Kidney capillary endothelial cell (primary cell): ENCODE data around the gene SPRTN.

ENCODE experiments used
- DNase-seq: peaks from one replicate; pipeline ENCODE4 v3.0.0-alpha.2; 2018; ENCODE audit warnings: low spot score

The SPRTN gene, protein sequence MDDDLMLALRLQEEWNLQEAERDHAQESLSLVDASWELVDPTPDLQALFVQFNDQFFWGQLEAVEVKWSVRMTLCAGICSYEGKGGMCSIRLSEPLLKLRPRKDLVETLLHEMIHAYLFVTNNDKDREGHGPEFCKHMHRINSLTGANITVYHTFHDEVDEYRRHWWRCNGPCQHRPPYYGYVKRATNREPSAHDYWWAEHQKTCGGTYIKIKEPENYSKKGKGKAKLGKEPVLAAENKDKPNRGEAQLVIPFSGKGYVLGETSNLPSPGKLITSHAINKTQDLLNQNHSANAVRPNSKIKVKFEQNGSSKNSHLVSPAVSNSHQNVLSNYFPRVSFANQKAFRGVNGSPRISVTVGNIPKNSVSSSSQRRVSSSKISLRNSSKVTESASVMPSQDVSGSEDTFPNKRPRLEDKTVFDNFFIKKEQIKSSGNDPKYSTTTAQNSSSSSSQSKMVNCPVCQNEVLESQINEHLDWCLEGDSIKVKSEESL

DNA sequence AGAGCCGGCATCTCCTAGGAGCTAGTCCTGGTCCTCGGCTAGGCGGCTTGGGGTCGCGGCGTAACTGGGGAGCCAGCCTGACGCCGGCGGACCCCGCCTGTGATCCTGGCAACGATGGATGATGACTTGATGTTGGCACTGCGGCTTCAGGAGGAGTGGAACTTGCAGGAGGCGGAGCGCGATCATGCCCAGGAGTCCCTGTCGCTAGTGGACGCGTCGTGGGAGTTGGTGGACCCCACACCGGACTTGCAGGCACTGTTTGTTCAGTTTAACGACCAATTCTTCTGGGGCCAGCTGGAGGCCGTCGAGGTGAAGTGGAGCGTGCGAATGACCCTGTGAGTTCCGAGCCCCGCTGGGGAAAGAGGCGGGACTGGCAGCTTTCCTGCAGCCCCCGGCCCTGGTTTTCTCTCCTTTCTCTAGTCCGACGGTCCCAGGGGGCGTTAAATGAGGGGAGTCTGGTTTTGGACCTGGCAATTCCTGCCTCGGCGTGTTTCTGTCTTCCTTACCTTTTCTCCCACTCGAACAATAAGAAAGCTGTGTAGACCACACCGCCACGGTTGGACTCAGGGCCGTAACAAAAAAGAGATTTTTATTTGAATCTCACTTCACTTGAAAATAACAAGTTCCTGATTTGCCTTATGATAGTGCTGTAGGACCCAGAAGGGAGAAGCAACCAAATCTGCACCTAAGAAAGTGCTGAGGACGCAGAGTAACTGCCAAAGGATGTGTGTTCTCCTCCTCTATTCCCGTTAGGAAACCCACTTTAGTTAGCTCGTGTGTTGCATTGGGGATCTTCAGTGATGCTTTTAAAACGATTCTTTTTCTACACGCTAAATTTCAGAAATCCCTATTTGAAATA is at the start of gene SPRTN:
Gene SPRTN (plus strand): TSS at position 24 of the 859 bp plus-strand sequence. CDS start 91 bp downstream, at position 115.
- DNase-seq, result no peak

DNA sequence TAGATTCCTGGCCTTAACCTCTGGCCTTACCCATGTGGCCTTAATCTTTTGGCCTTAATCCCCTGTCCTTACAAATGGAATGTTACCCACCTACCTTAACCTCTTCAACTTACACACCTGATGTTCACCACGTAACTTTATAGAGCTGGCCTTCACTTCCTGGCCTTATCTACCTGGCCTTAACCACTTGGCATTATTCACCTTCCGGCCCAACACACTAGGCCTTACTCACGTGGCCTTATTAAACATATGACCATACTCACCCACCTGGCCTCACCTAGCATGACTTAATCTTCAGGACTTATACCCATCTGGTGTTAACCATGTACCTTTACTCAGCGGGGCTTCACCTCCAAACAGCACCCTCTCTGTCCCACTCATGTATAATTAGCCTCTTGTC is 42.2 kb upstream of the SPRTN start:
- no peak for DNase-seq

DNA sequence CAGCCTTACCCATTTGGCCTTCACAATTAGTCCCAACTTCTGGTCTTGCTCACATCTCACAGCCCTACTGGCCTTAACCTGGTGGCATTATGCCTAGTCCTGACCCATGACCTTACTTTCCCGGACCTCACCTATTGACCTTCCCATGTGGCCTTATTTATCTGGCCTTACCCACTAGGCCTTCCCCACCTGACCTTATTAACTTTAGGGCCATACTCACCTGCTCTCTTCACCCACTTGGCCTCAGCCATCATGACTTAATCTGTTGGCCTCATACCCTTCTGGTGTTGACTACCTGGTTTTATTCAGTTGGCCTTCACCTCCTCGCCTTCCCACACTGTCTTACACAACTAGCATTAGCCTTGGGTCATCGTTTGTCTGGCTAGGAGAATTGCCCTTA is 36.1 kb upstream of the SPRTN start:
- DNase-seq, result no peak

DNA sequence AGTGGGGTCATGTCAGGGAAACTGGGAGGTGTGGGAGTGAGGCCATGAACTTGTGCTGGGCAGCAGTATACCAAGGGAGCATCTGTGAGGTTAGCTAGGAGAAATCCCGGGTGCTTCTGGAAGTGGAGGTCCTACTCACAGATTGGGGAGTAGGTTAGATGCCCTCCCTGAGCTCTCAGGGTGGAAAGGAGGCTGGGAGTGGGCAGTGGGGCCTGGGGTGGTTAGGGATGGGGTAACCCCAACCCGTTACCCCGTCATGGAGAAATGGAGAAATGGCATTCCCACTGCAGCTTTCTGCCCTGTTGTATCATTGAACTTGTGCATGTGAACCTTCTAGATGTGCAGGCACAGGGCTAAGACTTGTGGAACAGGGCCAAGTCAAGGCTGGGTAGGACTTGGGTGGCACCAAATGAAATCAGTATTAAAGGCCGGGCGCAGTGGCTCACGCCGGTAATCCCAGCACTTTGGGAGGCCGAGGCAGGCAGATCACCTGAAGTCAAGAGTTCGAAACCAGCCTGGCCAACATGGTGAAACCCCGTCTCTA is 27.6 kb upstream of the SPRTN start:
- DNase-seq, result no peak

DNA sequence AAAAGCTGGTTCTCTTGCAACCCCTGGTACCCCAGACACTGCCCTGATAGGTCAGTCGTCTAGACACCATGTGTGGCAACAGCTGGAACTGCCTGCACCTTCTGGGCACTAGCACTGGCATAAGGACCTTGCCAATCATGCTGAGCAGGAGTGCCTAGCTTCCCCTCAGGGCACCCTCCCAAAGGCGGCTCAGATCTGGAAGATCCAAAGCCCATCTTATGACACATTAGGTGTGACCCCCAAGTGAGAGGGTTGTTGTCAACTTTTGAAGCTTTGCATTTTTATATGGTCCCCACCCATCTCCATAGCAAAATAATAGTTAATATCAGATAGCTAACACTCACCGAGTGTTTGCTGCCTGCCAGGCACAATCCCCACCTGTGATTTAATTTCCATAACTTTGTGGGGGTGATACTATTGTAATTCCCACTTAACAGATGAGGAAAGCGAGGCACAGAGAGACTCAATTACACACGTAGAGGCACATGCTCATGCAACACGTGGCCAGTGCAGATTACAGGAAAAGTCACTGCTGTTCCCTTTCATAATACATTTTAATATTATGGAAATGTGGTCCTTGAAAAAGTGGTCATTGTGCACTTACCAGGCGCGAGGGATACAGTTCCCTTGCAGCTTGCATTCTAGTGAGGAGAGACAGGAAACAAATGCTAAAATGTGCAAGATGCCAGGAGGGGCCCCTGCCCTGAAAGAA is 26.2 kb upstream of the SPRTN start:
- no peak for DNase-seq

DNA sequence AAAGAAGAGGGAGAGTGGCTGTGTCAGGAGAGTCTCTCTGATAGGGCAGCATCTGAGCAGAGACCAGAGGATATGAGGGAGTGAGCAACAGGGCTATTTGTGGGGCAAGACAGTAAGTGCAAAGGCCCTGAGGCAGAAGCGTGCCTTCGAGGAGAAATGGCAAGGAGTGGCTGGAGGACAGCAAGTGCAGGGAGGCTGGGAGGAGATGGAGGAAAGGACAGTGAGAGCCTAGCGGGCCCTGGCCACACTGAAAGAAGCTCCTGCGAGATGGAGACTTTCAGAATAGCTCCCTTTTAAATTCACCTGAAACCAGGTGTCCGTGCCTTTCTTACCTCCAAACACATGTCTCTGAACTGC is 25.7 kb upstream of the SPRTN start:
- no peak for DNase-seq

DNA sequence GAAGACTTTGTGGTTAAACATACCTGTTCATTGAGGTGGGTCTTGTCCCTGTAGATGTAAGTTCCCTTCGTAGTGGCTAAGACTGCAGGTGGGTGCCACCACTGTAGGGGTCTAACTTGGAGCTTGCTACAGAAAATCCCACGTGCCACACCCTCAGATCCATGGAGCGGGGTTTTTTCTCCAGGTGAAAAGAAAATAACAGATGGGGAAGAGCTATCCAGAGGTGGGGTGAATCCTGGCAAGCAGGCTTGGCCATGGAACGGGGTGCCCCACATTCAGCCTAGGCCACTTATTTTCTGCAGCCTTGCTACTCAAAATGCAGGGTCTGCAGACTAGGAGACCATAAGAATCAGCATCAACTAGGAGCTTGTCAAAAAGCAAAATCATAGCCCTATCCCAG is 24.4 kb upstream of the SPRTN start:
- no peak for DNase-seq

DNA sequence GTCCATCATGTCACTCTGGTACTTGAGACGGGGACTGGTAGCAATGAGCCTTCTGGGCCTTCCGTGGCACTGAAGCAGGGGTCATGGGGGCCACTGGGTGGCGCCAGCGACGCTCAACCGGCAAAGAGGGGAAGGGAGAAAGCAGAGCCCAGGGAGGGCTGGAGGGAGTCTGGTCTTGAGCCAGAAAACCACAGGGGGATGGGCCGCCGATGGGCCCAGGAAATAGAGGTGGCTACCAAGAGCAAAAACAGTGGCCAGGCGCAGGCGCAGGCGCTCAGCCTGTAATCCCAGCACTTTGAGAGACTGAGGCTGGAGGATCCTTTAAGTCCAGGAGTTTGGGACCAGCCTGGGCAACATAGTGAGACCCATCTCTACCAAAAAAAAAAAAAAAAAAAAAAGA is 22.2 kb upstream of the SPRTN start:
- DNase-seq, result no peak

DNA sequence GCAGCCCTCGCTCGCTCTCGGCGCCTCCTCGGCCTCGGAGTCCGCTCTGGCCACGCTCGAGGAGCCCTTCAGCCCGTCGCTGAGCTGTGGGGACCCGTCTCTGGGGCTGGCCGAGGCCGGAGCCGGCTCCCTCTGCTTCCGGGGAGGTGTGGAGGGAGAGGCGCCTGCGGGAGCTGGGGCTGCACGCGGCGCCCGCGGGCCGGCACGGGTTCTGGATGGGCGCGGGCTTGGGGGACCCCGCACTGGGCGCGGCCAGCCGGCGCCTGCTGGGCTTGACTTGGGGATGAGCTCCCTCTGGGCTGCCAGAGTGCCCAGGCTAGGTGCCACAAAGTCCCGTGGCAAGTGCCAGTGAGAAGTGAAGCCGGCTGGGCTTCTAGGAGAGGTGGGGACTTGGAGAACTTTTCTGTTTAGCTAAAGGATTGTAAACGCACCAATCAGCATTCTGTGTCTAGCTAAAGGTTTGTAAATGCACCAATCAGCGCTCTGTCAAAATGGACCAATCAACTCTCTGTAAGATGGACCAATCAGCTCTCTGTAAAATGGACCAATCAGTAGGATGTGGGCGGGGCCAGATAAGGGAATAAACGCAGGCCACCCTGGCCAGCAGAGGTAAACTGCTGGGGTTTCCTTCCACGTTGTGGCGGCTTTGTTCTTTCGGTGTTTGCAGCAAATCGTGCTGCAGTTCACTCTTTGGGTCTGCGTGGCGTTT is 20.6 kb upstream of the SPRTN start:
- no peak for DNase-seq

DNA sequence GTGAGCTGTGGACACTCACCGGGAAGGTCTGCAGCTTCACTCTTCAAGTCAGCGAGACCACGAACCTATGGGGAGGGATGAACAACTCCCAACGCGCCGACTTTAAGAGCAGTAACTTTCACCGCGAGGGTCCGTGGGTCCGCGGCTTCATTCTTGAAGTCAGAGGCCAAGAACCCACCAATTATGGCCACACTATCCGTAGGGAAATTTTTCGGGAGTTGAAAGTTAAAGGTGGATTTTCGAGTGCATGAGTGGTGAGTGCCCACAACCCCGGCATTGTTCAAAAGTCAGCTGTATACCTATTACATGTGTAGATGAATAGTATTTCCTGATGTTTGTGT is 20.1 kb upstream of the SPRTN start:
- DNase-seq, result no peak

DNA sequence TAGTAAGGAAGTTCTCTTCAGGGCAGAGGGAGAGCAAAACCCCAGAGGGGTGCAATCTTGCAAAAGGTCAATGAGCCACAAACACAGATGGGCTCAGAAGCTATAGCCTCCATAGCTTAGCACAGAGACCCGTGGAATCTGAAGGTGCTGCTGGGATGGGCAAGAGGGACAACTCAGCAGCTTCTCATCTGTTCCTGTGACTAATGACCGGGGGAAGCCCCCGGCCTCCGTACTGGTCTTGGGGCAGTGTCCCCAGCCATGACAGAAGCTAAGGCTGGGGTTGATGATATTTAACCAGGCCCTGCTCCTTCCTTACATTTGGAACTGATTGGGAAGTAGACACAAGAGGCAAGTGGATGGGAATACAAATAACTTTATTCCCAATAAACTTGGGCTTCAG is 19.5 kb upstream of the SPRTN start:
- no peak for DNase-seq

DNA sequence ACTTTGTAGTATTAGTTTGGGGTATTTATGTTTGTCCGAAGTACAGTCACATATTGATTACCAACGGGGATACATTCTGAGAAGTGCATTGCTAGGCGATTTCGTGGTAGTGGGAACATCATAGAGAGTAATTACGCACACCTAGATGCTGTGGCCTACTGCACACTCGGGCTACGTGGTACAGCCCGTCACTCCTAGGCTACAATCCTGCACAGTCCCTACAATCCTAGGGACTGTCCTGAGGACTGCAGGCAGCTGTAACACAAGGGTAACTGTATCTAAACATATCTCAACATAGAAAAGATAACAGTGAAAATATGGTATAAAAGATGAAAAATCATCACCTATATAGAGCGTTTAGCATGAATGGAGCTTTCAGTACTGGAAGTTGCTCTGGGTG is 19.0 kb upstream of the SPRTN start:
- DNase-seq, result no peak

DNA sequence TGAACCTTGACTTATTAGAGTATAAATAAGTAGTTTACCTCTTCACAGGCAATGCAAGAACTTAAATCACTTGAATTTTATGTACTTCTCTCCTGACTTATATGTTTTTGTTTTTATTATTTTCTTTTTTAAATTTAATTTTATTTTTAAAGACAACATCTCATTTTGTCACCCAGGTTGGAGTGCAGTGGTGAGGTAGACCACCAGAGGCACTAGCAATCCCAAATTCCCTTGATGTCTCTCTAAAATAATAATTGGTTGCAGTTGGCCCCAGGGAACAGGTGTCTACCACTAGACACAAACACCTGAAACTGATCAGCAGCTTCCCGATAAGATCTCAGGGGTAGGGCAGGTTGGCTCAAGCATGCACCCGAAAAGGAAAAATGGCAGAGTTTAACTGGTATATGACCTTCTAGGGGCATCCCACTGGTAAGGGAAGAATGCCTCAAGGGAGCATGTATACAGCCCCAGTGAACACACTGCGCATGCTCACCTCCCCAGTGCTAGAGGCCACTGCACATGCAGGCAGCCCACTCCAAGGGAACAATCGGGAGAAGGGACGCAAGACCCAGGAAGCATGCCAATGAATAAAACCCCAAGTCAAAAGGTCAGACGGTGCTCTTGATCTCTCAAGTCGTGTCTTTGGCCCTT is 15.1 kb upstream of the SPRTN start:
- DNase-seq, result no peak

DNA sequence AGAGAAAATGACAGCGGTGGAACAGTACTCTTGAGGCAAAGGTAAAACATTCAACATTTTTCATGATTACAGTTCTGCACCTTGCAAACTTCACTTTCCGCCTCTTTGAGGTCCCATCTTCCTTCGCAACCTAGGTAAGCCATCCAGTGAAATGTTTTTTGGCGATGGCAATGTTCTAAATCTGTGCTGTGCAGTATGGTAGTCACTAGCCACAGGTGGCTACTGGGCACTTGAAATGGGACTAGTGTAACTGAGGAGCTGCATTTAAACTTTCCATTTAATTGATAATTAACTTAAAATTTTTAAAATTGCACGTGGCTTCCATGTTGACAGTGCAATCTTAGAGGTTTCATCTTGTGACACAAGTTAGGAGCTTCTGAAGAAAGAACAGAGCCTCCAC is 13.4 kb upstream of the SPRTN start:
- DNase-seq, result no peak

DNA sequence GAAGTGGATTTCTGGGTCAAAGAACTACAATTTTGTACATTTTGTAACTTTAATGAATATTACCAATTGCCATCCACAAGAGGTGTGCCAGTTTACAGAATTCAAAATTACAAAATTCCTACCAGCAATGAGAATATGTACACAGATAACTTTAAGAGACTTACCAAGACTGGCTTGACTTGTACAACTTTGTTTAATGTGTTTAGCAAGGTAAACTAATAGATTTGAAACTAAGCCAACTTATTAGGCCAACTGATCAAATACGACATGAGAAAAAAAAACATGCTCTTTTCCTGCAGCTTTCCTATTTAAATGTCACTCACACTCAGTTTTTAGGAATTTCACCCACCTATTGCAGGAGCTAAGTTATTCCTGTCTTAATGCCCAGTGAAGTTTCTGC is 11.8 kb upstream of the SPRTN start:
- DNase-seq, result no peak

DNA sequence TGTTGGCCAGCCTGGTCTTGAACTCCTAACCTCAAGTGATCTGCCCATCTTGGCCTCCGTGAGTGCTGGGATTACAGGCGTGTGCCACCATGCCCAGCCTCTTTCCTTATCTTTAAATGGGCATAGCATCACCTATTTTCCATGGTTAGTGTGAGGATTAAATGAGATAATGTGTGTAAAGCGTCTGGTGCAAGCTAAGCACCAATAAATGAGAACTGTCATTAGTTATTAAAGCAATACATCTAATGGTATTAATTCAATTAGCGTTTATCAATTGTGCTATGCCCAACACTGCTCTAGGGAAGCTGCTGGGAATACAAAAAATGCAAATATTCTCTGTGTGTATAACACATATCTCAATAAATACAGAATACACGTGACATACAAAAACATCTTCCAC is 10.5 kb upstream of the SPRTN start:
- DNase-seq, result no peak

DNA sequence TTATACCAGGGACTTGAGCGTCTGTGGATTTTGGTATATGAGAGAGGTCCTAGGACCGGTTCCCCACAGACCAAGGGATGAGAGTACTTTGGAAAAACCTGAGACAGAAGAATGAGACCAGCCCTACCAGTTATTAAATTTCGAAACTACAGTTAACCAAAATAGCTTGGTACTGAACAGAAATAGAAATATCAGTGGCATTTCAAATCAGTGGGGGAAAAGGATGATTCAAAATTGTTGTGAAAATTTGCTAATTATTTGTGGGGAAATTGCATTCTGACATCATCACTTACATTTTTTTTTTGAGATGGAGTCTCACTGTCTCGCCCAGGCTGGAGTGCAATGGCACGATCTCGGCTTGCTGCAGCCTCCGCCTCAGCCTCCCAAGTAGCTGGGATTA is 8.6 kb upstream of the SPRTN start:
- DNase-seq, result no peak

DNA sequence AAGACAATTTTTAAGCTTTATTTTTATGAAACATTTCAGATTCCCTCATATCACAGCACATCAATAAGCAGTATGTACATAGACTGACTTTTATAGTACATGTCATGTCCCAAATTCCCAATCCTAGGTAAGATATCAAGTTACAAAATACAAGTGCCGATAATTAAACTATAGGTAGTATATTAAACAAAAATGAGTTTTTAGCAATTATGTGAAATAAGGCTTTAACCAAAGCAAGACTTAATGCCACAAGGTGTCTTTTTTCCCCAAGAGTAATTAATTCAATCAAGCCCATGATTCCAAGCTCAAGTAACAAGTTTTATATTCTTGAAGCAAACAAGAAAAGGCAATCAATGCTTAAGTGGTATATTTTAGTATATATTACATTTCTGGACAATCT is 5.3 kb upstream of the SPRTN start:
- DNase-seq, result no peak

DNA sequence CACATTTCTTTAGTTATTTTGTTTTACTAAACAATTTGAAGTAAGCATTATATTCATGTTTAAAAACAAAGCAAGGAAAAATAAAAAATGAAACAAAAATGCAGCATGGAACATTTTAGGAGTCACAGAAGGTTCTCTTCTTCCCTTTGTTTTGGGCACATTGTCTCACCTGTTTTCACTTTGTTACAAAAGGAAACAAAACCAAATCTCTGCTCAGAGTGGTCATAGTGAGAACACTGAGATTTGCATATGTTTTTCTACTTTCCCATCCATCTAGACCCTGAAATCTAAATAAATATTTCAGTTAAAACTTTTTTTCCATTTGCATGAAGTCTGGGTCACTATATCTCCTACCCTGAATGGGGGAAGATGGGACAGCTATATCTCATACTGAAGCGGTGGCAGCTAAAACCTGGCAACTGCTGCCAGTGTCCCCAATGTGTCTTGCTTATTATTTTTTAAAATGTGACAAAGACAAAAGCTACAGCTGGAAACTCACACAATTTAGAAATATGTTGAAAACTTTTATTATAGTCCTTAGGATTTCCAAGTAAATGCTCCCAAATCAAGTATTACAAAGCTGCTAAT is 3.9 kb upstream of the SPRTN start:
- DNase-seq, result no peak

DNA sequence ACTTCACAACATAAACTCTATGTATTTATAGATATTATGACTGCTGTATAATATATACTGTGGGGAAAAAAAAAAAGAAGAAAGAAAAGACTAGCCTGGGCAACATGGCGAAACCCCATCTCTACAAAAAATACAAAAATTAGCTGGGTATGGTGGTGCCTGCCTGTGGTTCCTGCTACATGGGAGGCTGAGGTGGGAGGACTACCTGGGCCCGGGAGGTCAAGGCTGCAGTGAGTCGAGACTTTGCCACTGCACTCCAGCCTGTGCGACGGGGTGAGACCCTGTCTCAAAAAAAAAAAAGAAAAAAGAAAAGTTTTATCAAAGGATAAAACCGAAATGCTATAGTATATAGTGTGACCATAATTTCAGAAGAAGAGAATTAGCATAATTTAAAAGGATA is 3.1 kb upstream of the SPRTN start:
- DNase-seq, result no peak
